ENCODE data around the gene MEIS2.

DNA sequence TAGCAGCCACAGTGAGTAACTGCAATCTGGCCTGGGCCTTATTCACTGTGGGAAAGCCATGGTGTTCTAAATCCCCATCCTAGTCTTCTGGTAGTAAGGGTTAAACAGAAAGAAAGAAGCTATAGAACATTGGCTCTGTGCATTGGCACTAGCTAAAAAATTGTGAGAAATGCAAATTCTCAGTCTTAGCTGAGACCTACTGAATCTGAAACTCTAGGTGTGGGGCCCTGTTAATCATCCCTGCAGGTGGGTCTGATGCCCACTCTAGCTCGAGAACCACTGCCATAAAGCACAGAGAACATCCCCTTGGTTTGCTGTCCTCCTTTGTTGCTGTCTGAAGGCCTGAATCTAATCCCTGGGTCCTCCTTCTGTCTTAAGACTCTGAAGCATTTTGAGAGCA is 59.3 kb downstream of the MEIS2 start:
- TF ChIP-seq, protein P1, sequence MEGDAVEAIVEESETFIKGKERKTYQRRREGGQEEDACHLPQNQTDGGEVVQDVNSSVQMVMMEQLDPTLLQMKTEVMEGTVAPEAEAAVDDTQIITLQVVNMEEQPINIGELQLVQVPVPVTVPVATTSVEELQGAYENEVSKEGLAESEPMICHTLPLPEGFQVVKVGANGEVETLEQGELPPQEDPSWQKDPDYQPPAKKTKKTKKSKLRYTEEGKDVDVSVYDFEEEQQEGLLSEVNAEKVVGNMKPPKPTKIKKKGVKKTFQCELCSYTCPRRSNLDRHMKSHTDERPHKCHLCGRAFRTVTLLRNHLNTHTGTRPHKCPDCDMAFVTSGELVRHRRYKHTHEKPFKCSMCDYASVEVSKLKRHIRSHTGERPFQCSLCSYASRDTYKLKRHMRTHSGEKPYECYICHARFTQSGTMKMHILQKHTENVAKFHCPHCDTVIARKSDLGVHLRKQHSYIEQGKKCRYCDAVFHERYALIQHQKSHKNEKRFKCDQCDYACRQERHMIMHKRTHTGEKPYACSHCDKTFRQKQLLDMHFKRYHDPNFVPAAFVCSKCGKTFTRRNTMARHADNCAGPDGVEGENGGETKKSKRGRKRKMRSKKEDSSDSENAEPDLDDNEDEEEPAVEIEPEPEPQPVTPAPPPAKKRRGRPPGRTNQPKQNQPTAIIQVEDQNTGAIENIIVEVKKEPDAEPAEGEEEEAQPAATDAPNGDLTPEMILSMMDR (conservative IDR thresholded peaks at IDR 0.05 in 1 of 2, IDR thresholded peaks at IDR 0.05 in 1 of 2; ENCODE audit: extremely low read depth in 1 of 2, insufficient read depth in 1 of 2, low read depth in 1 of 2, low read length in 2 of 2) = no peak
- TF ChIP-seq EZH2 (IDR thresholded peaks at IDR 0.05; ENCODE audit: borderline replicate concordance, low read length) = no peak
